Stimulated activated CD8-positive, alpha-beta memory T cell treated with anti-CD3 and anti-CD28 coated beads, Interleukin-2, amount 100 ng/mL, for 48 hours (primary cell): ENCODE results near the gene NFATC4.
A peak's percentile ranks its signal among the peaks of the same experiment; 100 is the strongest.
"Not testable (repeated sequence)": the region's sequence is repeated elsewhere in the genome, so short reads cannot be mapped to it uniquely, and the experiment has no call there.

Source experiments
- DNase-seq, 2 donors: peaks; one replicate each; pipeline ENCODE4 v3.0.0-alpha.2; 2020; ENCODE audit warnings: low read depth in 2 of 2

NFATC4 gene

GRCh38 chr14:24367514-24368211 is at the start of gene NFATC4:
Gene NFATC4 (plus strand): TSS chr14:24368184. CDS start chr14:24368341, 157 bp downstream.
- no peak for DNase-seq

- DNase-seq: no peak
These were observed 46.6 kb upstream of the NFATC4 start for GRCh38 chr14:24321212-24321975.

GRCh38 chr14:24322672-24323071 is 45.3 kb upstream of the NFATC4 start:
- no peak for DNase-seq

- no peak for DNase-seq
These were observed 44.6 kb upstream of the NFATC4 start for GRCh38 chr14:24323341-24323740.

- no peak for DNase-seq
These were observed 44.0 kb upstream of the NFATC4 start for GRCh38 chr14:24324024-24324423.

- no peak for DNase-seq
These were observed 42.9 kb upstream of the NFATC4 start for GRCh38 chr14:24325041-24325530.

- no peak for DNase-seq
These were observed 42.0 kb upstream of the NFATC4 start for GRCh38 chr14:24325963-24326362.

GRCh38 chr14:24327303-24327702 is 40.7 kb upstream of the NFATC4 start:
- DNase-seq: no peak

- not testable (repeated sequence) for DNase-seq
These were observed 40.1 kb upstream of the NFATC4 start for GRCh38 chr14:24327914-24328313.

GRCh38 chr14:24329073-24329663 is 38.8 kb upstream of the NFATC4 start:
- no peak for DNase-seq

- peak; percentile 46 to 48 for DNase-seq
These were observed 38.2 kb upstream of the NFATC4 start for GRCh38 chr14:24329736-24330135.

GRCh38 chr14:24330973-24331674 is 36.9 kb upstream of the NFATC4 start:
- no peak for DNase-seq

GRCh38 chr14:24331731-24332267 is 36.2 kb upstream of the NFATC4 start:
- DNase-seq: no peak

GRCh38 chr14:24332268-24332993 is 35.6 kb upstream of the NFATC4 start:
- peak; percentile 64 to 66 for DNase-seq

GRCh38 chr14:24334431-24335291 is 33.3 kb upstream of the NFATC4 start, which contains the start of gene ADCY4:
Gene ADCY4 (minus strand): TSS chr14:24335071. CDS start chr14:24334652, 419 bp downstream.
- no peak for DNase-seq

GRCh38 chr14:24335461-24336171 is 32.4 kb upstream of the NFATC4 start:
- DNase-seq: no peak

- no peak for DNase-seq
These were observed 30.7 kb upstream of the NFATC4 start for GRCh38 chr14:24337144-24337823.

GRCh38 chr14:24337824-24338175 is 30.2 kb upstream of the NFATC4 start:
- DNase-seq: no peak

GRCh38 chr14:24338843-24339242 is 29.1 kb upstream of the NFATC4 start:
- no peak for DNase-seq
